ENCODE results near the gene PLEKHO2. TPM values are rescaled to one million over a fixed set of nuclear protein-coding genes. Genes with fewer than 3 reads are reported as not detected.

Gene PLEKHO2
- total RNA-seq, 1 donor from 2014 or later = 68.3 TPM

- Histone ChIP-seq H3K4me3 (no peak overlapping the region), H3K4me1 (peaks cover 67% of the 10 kb centered on the region)
- TF ChIP-seq CTCF (IDR thresholded peaks at IDR 0.05) = no peak
These were observed 54.8 kb downstream of the PLEKHO2 start for GRCh38 chr15:64896371-64897069.

GRCh38 chr15:64897345-64897985, 55.8 kb downstream of the PLEKHO2 start:
- DNase-seq = peak; percentile 78
- H3K27ac ChIP-seq = peak overlapping the region; percentile 91
- no peak for TF ChIP-seq CTCF (IDR thresholded peaks at IDR 0.05)
- intact Hi-C loops (cut with DNase I) = no loop called here
- peak; percentile 17 to 21 for ATAC-seq
- H3K36me3 ChIP-seq = no peaks in the 10 kb centered on the region
- no peak overlapping the region for H3K4me3 ChIP-seq
- H3K4me1 ChIP-seq = peaks cover 60% of the 10 kb centered on the region
- H3K27me3 ChIP-seq (ENCODE audit: low read depth) = no peaks in the 10 kb centered on the region
- H3K9me3 ChIP-seq = peaks cover 10% of the 10 kb centered on the region

More at GRCh38 chr15:64896371-64897069, 54.8 kb downstream of the PLEKHO2 start:
- no peak for DNase-seq
- Histone ChIP-seq H3K27ac (peak overlapping the region; percentile 91), H3K27me3 (ENCODE audit: low read depth) (no peaks in the 10 kb centered on the region), H3K36me3 (no peaks in the 10 kb centered on the region), H3K9me3 (peaks cover 9% of the 10 kb centered on the region)
- no peak for ATAC-seq
- intact Hi-C loops (cut with DNase I) = no loop called here

- H3K36me3 ChIP-seq = no peaks in the 10 kb centered on the region
- no peak overlapping the region for H3K4me3 ChIP-seq
- H3K9me3 ChIP-seq = peaks cover 10% of the 10 kb centered on the region
- peak overlapping the region; percentile 91 for H3K27ac ChIP-seq
- H3K27me3 ChIP-seq (ENCODE audit: low read depth) = no peaks in the 10 kb centered on the region
- TF ChIP-seq CTCF (IDR thresholded peaks at IDR 0.05) = no peak
- H3K4me1 ChIP-seq = peaks cover 50% of the 10 kb centered on the region
- intact Hi-C loops (cut with DNase I) = no loop called here
- DNase-seq = no peak
- no peak for ATAC-seq
These were observed 56.7 kb downstream of the PLEKHO2 start for GRCh38 chr15:64898406-64898805.

- intact Hi-C loops (cut with DNase I) = no loop called here
- no peak overlapping the region for H3K27ac ChIP-seq
- H3K36me3 ChIP-seq = no peaks in the 10 kb centered on the region
- H3K4me3 ChIP-seq = no peak overlapping the region
- H3K9me3 ChIP-seq = peaks cover 10% of the 10 kb centered on the region
- DNase-seq (no peak), ATAC-seq (no peak)
- H3K27me3 ChIP-seq (ENCODE audit: low read depth) = no peaks in the 10 kb centered on the region
- peaks cover 32% of the 10 kb centered on the region for H3K4me1 ChIP-seq
- no peak for TF ChIP-seq CTCF (IDR thresholded peaks at IDR 0.05)
These were observed 59.4 kb downstream of the PLEKHO2 start for GRCh38 chr15:64901141-64901540.

- no peak for DNase-seq
- intact Hi-C loops (cut with DNase I) = no loop called here
- Histone ChIP-seq H3K9me3 (peaks cover 10% of the 10 kb centered on the region), H3K36me3 (no peaks in the 10 kb centered on the region), H3K27ac (no peak overlapping the region), H3K4me3 (no peak overlapping the region), H3K27me3 (ENCODE audit: low read depth) (no peaks in the 10 kb centered on the region), H3K4me1 (peaks cover 25% of the 10 kb centered on the region)
- ATAC-seq = no peak
- no peak for TF ChIP-seq CTCF (IDR thresholded peaks at IDR 0.05)
These were observed 60.2 kb downstream of the PLEKHO2 start for GRCh38 chr15:64901914-64902313.
